H1 (cell line): ENCODE measurements around the gene FGF1. TPM values are rescaled to one million over a fixed set of nuclear protein-coding genes. Genes with fewer than 3 reads are reported as not detected.

ENCODE experiments used
- CTCF ChIP-seq, 3 experiments: IDR thresholded peaks; 1 replicate in 2 of 3; 2 replicates in 1 of 3; pipeline versions ENCODE4 v1.5.1 to v1.6.1; 2011; ENCODE audit warnings: low read length in 3 of 3, mild to moderate bottlenecking in 3 of 3, inconsistent platforms in 2 of 3, low read depth in 1 of 3, moderate library complexity in 1 of 3; ENCODE audit not compliant: insufficient read depth in 1 of 3; ENCODE audit errors: control extremely low read depth in 1 of 3
- SIN3A ChIP-seq, 2 experiments: IDR thresholded peaks in 1 of 2; conservative IDR thresholded peaks in 1 of 2; 2 replicates each; pipeline ENCODE4 v1.6.1; 2011 to 2012; ENCODE audit warnings: low read length in 2 of 2, improper control_type of control experiment in 1 of 2, low read depth in 1 of 2, mild to moderate bottlenecking in 1 of 2
- polyA plus RNA-seq, 7 experiments: library from polyadenylated mRNA; depleted of rRNA in 3 of 7; stranded (reverse) in 5 of 7; unstranded in 2 of 7; fragments of >200 nt in 5 of 7; fragments of 200-250 nt in 2 of 7; gene quantifications; 1 replicate in 5 of 7; 2 replicates in 1 of 7; 4 replicates in 1 of 7; pipeline versions ENCODE4 v1.2.1 to v1.2.3, GENCODE V29; 2011 to 2013; ENCODE audit warnings: missing spikeins in 2 of 7, mixed read lengths in 2 of 7
- total RNA-seq: library from RNA; stranded (reverse); fragmentation: NEBNext Ultra II Directional; extraction: Animal tissue kit (Norgen Biotek cat#: 25700); gene quantifications from 2 replicates; pipeline ENCODE4 v1.2.1, GENCODE V29; 2021

FGF1 gene
- total and polyA plus RNA-seq, 2 of the 8 experiments (the other 6 are each of a cell fraction or from before 2014, with no cell fraction given) = 0.30 to 0.50 TPM

- no peak for TF ChIP-seq CTCF (IDR thresholded peaks at IDR 0.05; ENCODE audit: control extremely low read depth in 1 of 3, insufficient read depth in 1 of 3, low read depth in 1 of 3, low read length in 3 of 3)
- no peak for TF ChIP-seq SIN3A (conservative IDR thresholded peaks at IDR 0.05 in 1 of 2, IDR thresholded peaks at IDR 0.05 in 1 of 2; ENCODE audit: low read depth in 1 of 2, low read length in 2 of 2)
These were observed 38.9 kb upstream of the FGF1 start (continued) for GRCh38 chr5:142724821-142725220.
